ENCODE results near the gene NAMPT.

- TF ChIP-seq EZH2 (IDR thresholded peaks at IDR 0.05; ENCODE audit: insufficient read depth, poor library complexity, severe bottlenecking), result no peak
- TF ChIP-seq EZH2phosphoT487 (IDR thresholded peaks at IDR 0.05; ENCODE audit: insufficient read depth, low read depth), result no peak
These were observed 22.4 kb downstream of the NAMPT start for GRCh38 chr7:106262221-106262881.

All from GM23248 (cell line).